HAP-1 (cell line): ENCODE results near the gene CENPF.

Source experiments
- DNase-seq, 2 experiments: peaks; one replicate each; pipeline ENCODE4 v3.0.0-alpha.2; 2016 to 2020; ENCODE audit warnings: low spot score in 2 of 2
- H3K27me3 ChIP-seq: fragments of 250-450 bp; sonication (Bioruptor Pico); 2 replicates; pipeline ENCODE4 v1.5.1; 2020; ENCODE audit warnings: low read depth, mild to moderate bottlenecking, moderate library complexity
- H3K36me3 ChIP-seq: fragments of 250-450 bp; sonication (Bioruptor Pico); replicated peaks from 2 replicates; pipeline ENCODE4 v1.5.1; 2020; ENCODE audit warnings: mild to moderate bottlenecking
- H3K4me1 ChIP-seq: fragments of 250-450 bp; sonication (Bioruptor Pico); 2 replicates; pipeline ENCODE4 v1.5.1; 2020; ENCODE audit warnings: mild to moderate bottlenecking
- H3K4me3 ChIP-seq: fragments of 250-450 bp; sonication (Bioruptor Pico); 2 replicates; pipeline ENCODE4 v1.5.1; 2020; ENCODE audit warnings: mild to moderate bottlenecking, moderate library complexity
- H3K9me3 ChIP-seq: fragments of 250-450 bp; sonication (Bioruptor Pico); 2 replicates; pipeline ENCODE4 v1.5.1; 2020; ENCODE audit warnings: mild to moderate bottlenecking, moderate library complexity
- in situ Hi-C: fragments of 300-500 bp; cut with MboI; formaldehyde crosslinking; loops from 3 replicates; pipeline ENCODE4 v1.14.3; 2020; ENCODE audit warnings: low sequenced_read_pairs, inconsistent platforms, mixed read lengths

The CENPF gene

GRCh38 chr1:214640431-214641213 is 37.6 kb downstream of the CENPF start:
- DNase-seq = no peak
- no peak overlapping the region for H3K4me3 ChIP-seq
- H3K36me3 ChIP-seq = peaks cover 91% of the 10 kb centered on the region
- no peaks in the 10 kb centered on the region for H3K27me3 ChIP-seq
- H3K4me1 ChIP-seq = no peaks in the 10 kb centered on the region
- H3K9me3 ChIP-seq = no peaks in the 10 kb centered on the region
- in situ Hi-C loops = no loop called here

- Histone ChIP-seq H3K27me3 (no peaks in the 10 kb centered on the region), H3K36me3 (peaks cover 92% of the 10 kb centered on the region), H3K9me3 (no peaks in the 10 kb centered on the region), H3K4me3 (no peak overlapping the region), H3K4me1 (no peaks in the 10 kb centered on the region)
- in situ Hi-C loops = no loop called here
- DNase-seq = no peak
These were observed 38.4 kb downstream of the CENPF start for GRCh38 chr1:214641214-214641895.

GRCh38 chr1:214643030-214643429 is 40.0 kb downstream of the CENPF start:
- Histone ChIP-seq H3K4me1 (no peaks in the 10 kb centered on the region), H3K9me3 (no peaks in the 10 kb centered on the region), H3K4me3 (no peak overlapping the region), H3K36me3 (peaks cover 95% of the 10 kb centered on the region), H3K27me3 (no peaks in the 10 kb centered on the region)
- in situ Hi-C loops = no loop called here
- no peak for DNase-seq

GRCh38 chr1:214645712-214646111 is 42.7 kb downstream of the CENPF start:
- H3K27me3 ChIP-seq = no peaks in the 10 kb centered on the region
- DNase-seq = no peak
- in situ Hi-C loops = no loop called here
- H3K4me3 ChIP-seq = no peak overlapping the region
- H3K4me1 ChIP-seq = no peaks in the 10 kb centered on the region
- peaks cover 95% of the 10 kb centered on the region for H3K36me3 ChIP-seq
- no peaks in the 10 kb centered on the region for H3K9me3 ChIP-seq

GRCh38 chr1:214648801-214649200 is 45.8 kb downstream of the CENPF start:
- Histone ChIP-seq H3K36me3 (peaks cover 91% of the 10 kb centered on the region), H3K27me3 (no peaks in the 10 kb centered on the region)

GRCh38 chr1:214649607-214650006 is 46.6 kb downstream of the CENPF start:
- Histone ChIP-seq H3K4me1 (no peaks in the 10 kb centered on the region), H3K4me3 (no peak overlapping the region), H3K27me3 (no peaks in the 10 kb centered on the region), H3K9me3 (no peaks in the 10 kb centered on the region), H3K36me3 (peaks cover 91% of the 10 kb centered on the region)
- in situ Hi-C loops = no loop called here
- DNase-seq = no peak

More at GRCh38 chr1:214648801-214649200, 45.8 kb downstream of the CENPF start:
- Histone ChIP-seq H3K4me3 (no peak overlapping the region), H3K4me1 (no peaks in the 10 kb centered on the region), H3K9me3 (no peaks in the 10 kb centered on the region)
- in situ Hi-C loops = no loop called here
- DNase-seq = no peak

GRCh38 chr1:214650664-214651063 is 47.7 kb downstream of the CENPF start:
- Histone ChIP-seq H3K36me3 (peaks cover 91% of the 10 kb centered on the region), H3K4me1 (no peaks in the 10 kb centered on the region), H3K9me3 (no peaks in the 10 kb centered on the region), H3K4me3 (no peak overlapping the region), H3K27me3 (no peaks in the 10 kb centered on the region)
- in situ Hi-C loops = no loop called here
- DNase-seq = no peak

GRCh38 chr1:214657299-214657698 is 54.3 kb downstream of the CENPF start:
- DNase-seq = no peak
- no peaks in the 10 kb centered on the region for H3K4me1 ChIP-seq
- H3K27me3 ChIP-seq = no peaks in the 10 kb centered on the region
- in situ Hi-C loops = no loop called here
- no peak overlapping the region for H3K4me3 ChIP-seq
- peaks cover 97% of the 10 kb centered on the region for H3K36me3 ChIP-seq
- no peaks in the 10 kb centered on the region for H3K9me3 ChIP-seq

GRCh38 chr1:214658175-214658574 is 55.2 kb downstream of the CENPF start:
- DNase-seq = no peak
- H3K4me3 ChIP-seq = no peak overlapping the region
- no peaks in the 10 kb centered on the region for H3K4me1 ChIP-seq
- H3K27me3 ChIP-seq = no peaks in the 10 kb centered on the region
- H3K36me3 ChIP-seq = peaks cover 96% of the 10 kb centered on the region
- in situ Hi-C loops = no loop called here
- H3K9me3 ChIP-seq = no peaks in the 10 kb centered on the region

GRCh38 chr1:214658785-214659184 is 55.8 kb downstream of the CENPF start:
- in situ Hi-C loops = no loop called here
- Histone ChIP-seq H3K36me3 (peaks cover 96% of the 10 kb centered on the region), H3K9me3 (no peaks in the 10 kb centered on the region), H3K4me1 (no peaks in the 10 kb centered on the region), H3K4me3 (no peak overlapping the region), H3K27me3 (no peaks in the 10 kb centered on the region)
- DNase-seq = peak in 1 of 2 experiments; percentile 13

- DNase-seq = no peak
- in situ Hi-C loops = loop anchor here (10.0 kb wide), 1 partner anchor 865 kb away; no protein-coding TSS in a partner anchor
- H3K27me3 ChIP-seq = no peaks in the 10 kb centered on the region
- H3K4me3 ChIP-seq = no peak overlapping the region
- H3K9me3 ChIP-seq = no peaks in the 10 kb centered on the region
- peaks cover 96% of the 10 kb centered on the region for H3K36me3 ChIP-seq
- H3K4me1 ChIP-seq = no peaks in the 10 kb centered on the region
These were observed 57.2 kb downstream of the CENPF start for GRCh38 chr1:214660190-214660589.

GRCh38 chr1:214660900-214661299 is 57.9 kb downstream of the CENPF start:
- no peak overlapping the region for H3K4me3 ChIP-seq
- in situ Hi-C loops = loop anchor here (10.0 kb wide), 1 partner anchor 864 kb away; no protein-coding TSS in a partner anchor
- peak in 1 of 2 experiments; percentile 25 for DNase-seq

GRCh38 chr1:214662223-214662785 is 59.3 kb downstream of the CENPF start:
- peaks cover 96% of the 10 kb centered on the region for H3K36me3 ChIP-seq

More at GRCh38 chr1:214660900-214661299, 57.9 kb downstream of the CENPF start:
- Histone ChIP-seq H3K4me1 (no peaks in the 10 kb centered on the region), H3K36me3 (peaks cover 96% of the 10 kb centered on the region), H3K27me3 (no peaks in the 10 kb centered on the region), H3K9me3 (no peaks in the 10 kb centered on the region)

More at GRCh38 chr1:214662223-214662785, 59.3 kb downstream of the CENPF start:
- Histone ChIP-seq H3K4me3 (no peak overlapping the region), H3K9me3 (no peaks in the 10 kb centered on the region), H3K27me3 (no peaks in the 10 kb centered on the region), H3K4me1 (no peaks in the 10 kb centered on the region)
- in situ Hi-C loops = loop anchor here (10.0 kb wide), 1 partner anchor 862 kb away; no protein-coding TSS in a partner anchor
- no peak for DNase-seq
